Aorta (tissue), 5 donors: Measurements from ENCODE around the gene CDH26. TPM values are rescaled to one million over a fixed set of nuclear protein-coding genes. Genes with fewer than 3 reads are reported as not detected.

Experiments used
- ATAC-seq: fragments of 200-7000 bp; cut with Tn5 transposase; one replicate; pipeline ENCODE4 v1.9.1; 2022; ENCODE audit warnings: moderate library complexity; ENCODE audit not compliant: low FRiP score
- DNase-seq, 2 donors: peaks; one replicate each; pipeline ENCODE4 v3.0.0-alpha.2; 2020
- H3K27ac ChIP-seq, 2 donors: one replicate each; pipeline ENCODE4 v1.5.1; 2013; ENCODE audit warnings: low read length in 2 of 2, mild to moderate bottlenecking in 2 of 2, moderate library complexity in 2 of 2, control low read depth in 1 of 2, inconsistent platforms in 1 of 2, low read depth in 1 of 2
- H3K27me3 ChIP-seq, 2 donors: one replicate each; pipeline ENCODE4 v1.6.1; 2013; ENCODE audit warnings: control low read depth in 1 of 2, low read length in 1 of 2, mild to moderate bottlenecking in 1 of 2, moderate library complexity in 1 of 2; ENCODE audit not compliant: insufficient read depth in 2 of 2, control insufficient read depth in 1 of 2
- H3K36me3 ChIP-seq, 2 donors: one replicate each; pipeline ENCODE4 v1.6.1; 2013; ENCODE audit warnings: control low read depth in 1 of 2, low read length in 1 of 2, mild to moderate bottlenecking in 1 of 2; ENCODE audit not compliant: insufficient read depth in 2 of 2, control insufficient read depth in 1 of 2
- H3K4me1 ChIP-seq, 2 donors: one replicate each; pipeline ENCODE4 v1.6.1; 2013; ENCODE audit warnings: low read length in 2 of 2, control low read depth in 1 of 2, mild to moderate bottlenecking in 1 of 2, moderate library complexity in 1 of 2; ENCODE audit not compliant: insufficient read depth in 2 of 2, control insufficient read depth in 1 of 2
- H3K4me3 ChIP-seq, 2 donors: one replicate each; pipeline ENCODE4 v1.5.1; 2013; ENCODE audit warnings: low read length in 2 of 2, control low read depth in 1 of 2, mild to moderate bottlenecking in 1 of 2
- H3K9me3 ChIP-seq: one replicate; pipeline ENCODE4 v1.6.1; 2013; ENCODE audit warnings: mild to moderate bottlenecking, low read length; ENCODE audit not compliant: control insufficient read depth
- WGBS, 2 donors: extraction: QIAGEN DNeasy Blood & Tissue Kit; methylation state at CpG; one replicate each; pipeline ENCODE4 v1.1.7; 2013; 5-methylcytosine and 5-hydroxymethylcytosine counted together
- intact Hi-C, 2 donors: fragments of 100-400 bp; cut with DNase I; formaldehyde crosslinking; loops; one replicate each; pipeline versions ENCODE4 v1.14.2 to v1.15.0; 2022
- polyA plus RNA-seq, 2 donors: library from polyadenylated mRNA; stranded (reverse); fragments of 200-250 nt; gene quantifications; one replicate each; pipeline ENCODE4 v1.2.3, GENCODE V29; 2013
- total RNA-seq, 2 donors: library from RNA; stranded (reverse); fragmentation: NEBNext Ultra II Directional; extraction: Animal tissue kit (Norgen Biotek cat#: 25700); gene quantifications; one replicate each; pipeline ENCODE4 v1.2.1, GENCODE V29; 2021
- donor health status: healthy with polysubstance abuse.
- donor health status: Bipolar disorder and iron deficiency.
- donor health status: DM: no; HTN: no; CAD: no.
- donor health status: DM: no; HTN: no; CAD: no.
- donor health status: DM: yes; HTN: yes; CAD: no.

Gene CDH26
- total and polyA plus RNA-seq, 4 donors: 1.2 to 4.5 (median 2.8) TPM; not detected in 1

DNA sequence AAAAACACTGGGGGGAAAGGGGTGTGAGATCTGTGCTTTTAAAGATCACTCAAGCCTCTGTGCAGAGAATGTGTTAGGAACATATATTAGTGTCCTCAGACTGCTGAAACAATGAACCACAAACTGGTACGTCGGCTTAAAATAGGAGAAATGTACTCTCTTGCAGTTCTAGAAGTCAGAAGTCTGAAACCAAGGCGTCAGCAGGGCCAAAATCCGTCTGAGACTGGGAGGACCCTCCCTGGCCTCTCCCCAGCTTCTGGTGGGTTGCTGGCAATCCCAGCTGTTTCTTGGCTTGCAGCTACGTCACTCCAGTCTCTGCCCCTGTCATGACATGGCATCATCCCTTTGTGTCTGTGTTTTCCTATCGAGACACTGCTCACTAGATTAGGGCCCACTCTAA, 3.9 kb downstream of the CDH26 start:
- 67 to 72% methylated on average over 6 of the region's 6 CpGs for WGBS, 2 donors
- no peak overlapping the region for H3K4me3 ChIP-seq
- ATAC-seq: no peak

DNA sequence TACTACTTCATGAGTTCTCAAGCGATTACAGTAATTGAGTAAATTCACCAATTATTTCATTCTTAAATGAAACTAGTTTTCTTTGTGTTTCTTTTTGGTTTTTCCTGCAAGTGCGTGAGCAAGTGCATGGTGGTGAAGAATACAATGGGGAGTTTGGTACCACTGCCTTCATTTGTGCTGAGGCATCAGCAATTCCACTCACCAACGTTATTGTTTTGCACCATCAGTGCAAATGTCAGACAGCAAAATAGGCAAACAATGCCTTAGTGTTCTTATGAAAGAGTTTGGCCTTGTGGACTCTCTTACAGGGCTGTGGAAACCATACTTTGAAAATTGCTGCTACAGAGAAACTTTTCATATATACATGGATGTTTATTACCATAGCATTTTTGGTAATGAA, 8.2 kb downstream of the CDH26 start:
- Histone ChIP-seq H3K27me3 (no peaks in the 10 kb centered on the region), H3K4me3 (no peak overlapping the region), H3K9me3 (no peaks in the 10 kb centered on the region), H3K4me1 (no peaks in the 10 kb centered on the region), H3K27ac (no peak overlapping the region), H3K36me3 (no peaks in the 10 kb centered on the region)
- DNase-seq (no peak), ATAC-seq (no peak)
- WGBS, 2 donors: 80 to 85% methylated on average over 3 of the region's 3 CpGs
- intact Hi-C loops: no loop called here

More for the DNA sequence above, 3.9 kb downstream of the CDH26 start:
- intact Hi-C loops: no loop called here
- H3K9me3 ChIP-seq: no peaks in the 10 kb centered on the region
- H3K4me1 ChIP-seq: no peaks in the 10 kb centered on the region
- no peaks in the 10 kb centered on the region for H3K27me3 ChIP-seq
- H3K36me3 ChIP-seq: peaks cover 0 to 3% of the 10 kb centered on the region in 2 donors
- DNase-seq: no peak
- H3K27ac ChIP-seq: no peak overlapping the region

DNA sequence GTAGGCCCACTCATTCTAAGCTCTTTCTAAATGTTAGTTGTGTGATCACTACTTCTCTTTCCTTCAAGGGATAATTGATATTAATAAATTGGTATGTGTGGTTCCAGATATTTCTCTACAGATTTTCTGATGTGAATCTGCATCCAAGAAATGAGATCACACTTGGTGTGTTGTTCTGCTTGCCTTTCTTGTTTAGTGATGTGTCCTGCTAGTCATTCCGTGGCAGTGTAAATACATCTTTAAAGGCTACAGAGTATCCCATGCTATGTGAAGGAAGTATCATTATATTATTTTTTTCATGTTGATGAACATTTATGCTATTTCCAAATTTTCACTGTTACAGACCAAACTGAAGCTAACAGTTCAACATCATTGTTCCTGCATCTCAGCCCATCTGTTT, 13.2 kb downstream of the CDH26 start:
- Histone ChIP-seq H3K27ac (no peak overlapping the region), H3K27me3 (no peaks in the 10 kb centered on the region), H3K36me3 (no peaks in the 10 kb centered on the region), H3K4me1 (no peaks in the 10 kb centered on the region), H3K4me3 (no peak overlapping the region), H3K9me3 (no peaks in the 10 kb centered on the region)
- ATAC-seq (no peak), DNase-seq (no peak)
- intact Hi-C loops: no loop called here
- 84 to 93% methylated on average over 1 of the region's 1 CpG for WGBS, 2 donors

DNA sequence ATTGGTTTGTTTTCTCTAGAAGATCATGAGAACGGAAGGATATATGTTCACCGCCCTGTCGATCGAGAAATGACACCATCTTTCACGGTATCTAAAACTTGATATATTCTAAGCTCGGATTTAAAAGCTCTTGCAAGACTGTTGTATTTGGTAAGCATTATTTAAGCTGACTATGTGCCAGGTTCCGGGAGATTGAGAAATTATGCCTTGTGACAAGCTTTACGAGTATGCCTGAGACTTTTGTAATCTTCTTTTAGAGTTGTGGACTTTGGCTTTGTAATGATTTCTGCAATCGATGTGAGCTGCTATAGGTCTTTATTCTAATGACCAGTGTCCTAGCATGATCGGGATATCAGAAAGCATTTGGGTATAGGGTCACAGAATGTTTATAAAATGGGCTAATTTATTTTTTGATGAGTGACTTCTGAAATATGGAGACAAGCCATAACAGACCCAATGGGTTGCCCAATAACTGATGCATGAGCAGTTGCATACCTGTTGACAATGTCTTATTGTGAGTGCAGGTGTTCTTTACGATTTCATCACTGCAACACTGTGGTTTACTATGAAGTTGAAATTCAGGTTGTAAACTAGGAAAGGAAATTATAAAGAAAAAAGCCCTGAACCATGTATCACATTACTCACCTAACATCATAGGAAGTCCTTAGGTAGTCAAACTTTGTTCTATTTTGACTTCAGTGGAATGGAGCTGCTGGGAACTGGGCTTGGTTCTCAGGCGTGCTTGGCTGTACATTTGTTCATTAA, 14.0 kb downstream of the CDH26 start:
- Histone ChIP-seq H3K4me3 (no peak overlapping the region), H3K9me3 (no peaks in the 10 kb centered on the region), H3K4me1 (no peaks in the 10 kb centered on the region), H3K27me3 (no peaks in the 10 kb centered on the region), H3K36me3 (no peaks in the 10 kb centered on the region), H3K27ac (no peak overlapping the region)
- intact Hi-C loops: no loop called here
- 57 to 65% methylated on average over 12 of the region's 12 CpGs for WGBS, 2 donors
- ATAC-seq (no peak), DNase-seq (no peak)

DNA sequence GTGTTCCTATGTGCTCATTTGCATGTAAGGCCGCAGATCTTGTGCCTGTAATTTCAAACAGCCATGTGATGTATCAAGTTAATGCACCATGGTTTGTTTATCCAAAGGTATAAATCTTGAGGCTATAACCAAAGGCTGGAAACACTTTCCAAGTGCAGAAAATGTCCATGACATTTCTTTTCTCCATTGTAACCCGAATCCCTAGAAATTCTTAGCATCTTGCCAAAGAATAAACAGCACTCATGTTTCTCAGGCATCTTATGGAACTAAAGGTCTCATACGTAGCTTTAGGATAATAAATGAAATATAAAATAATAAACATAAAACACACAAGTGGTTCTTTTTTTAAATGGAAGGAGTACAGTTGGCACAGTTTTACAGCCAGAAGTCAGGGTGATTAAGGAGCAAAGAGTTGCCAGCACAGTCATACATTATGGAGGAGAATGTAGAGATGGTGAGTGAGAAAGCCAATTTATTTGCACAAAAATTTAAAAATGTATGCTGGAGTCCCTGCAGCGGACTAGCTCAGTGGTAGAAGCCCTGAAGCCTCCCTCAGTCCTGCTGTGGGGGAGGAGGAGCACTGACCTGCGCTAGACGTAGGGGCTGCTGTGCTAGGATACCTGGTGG, 18.0 kb downstream of the CDH26 start:
- Histone ChIP-seq H3K9me3 (no peaks in the 10 kb centered on the region), H3K27me3 (no peaks in the 10 kb centered on the region), H3K4me1 (no peaks in the 10 kb centered on the region), H3K36me3 (no peaks in the 10 kb centered on the region), H3K27ac (no peak overlapping the region), H3K4me3 (no peak overlapping the region)
- ATAC-seq: no peak
- WGBS, 2 donors: 21 to 35% methylated on average over 6 of the region's 6 CpGs
- DNase-seq: no peak
- intact Hi-C loops: no loop called here

DNA sequence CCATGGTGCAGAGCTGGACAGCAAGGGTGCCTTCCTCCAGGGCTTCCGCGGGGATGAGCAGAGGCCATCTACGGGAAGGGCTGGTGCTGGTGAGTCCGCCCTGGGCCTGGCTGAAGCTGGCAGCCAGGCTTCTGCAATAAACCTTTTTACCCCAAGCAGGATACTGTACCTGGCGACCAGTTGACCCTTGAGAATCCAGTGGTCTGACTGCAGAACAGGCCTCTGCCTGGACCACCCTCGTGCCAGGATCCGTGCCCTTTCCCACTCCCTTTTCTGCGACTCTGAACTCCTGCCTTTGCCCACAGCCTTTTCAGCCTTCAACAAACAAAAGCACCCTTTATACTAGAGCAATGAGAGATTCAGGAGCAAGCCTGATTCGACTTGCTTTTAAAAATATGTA, 18.9 kb downstream of the CDH26 start:
- no peak for ATAC-seq
- no peaks in the 10 kb centered on the region for H3K36me3 ChIP-seq
- no peak for DNase-seq
- no peaks in the 10 kb centered on the region for H3K27me3 ChIP-seq
- no peak overlapping the region for H3K4me3 ChIP-seq
- H3K9me3 ChIP-seq: no peaks in the 10 kb centered on the region
- WGBS, 2 donors: 88% methylated on average over 9 of the region's 9 CpGs
- intact Hi-C loops: no loop called here
- H3K27ac ChIP-seq: no peak overlapping the region
- no peaks in the 10 kb centered on the region for H3K4me1 ChIP-seq

DNA sequence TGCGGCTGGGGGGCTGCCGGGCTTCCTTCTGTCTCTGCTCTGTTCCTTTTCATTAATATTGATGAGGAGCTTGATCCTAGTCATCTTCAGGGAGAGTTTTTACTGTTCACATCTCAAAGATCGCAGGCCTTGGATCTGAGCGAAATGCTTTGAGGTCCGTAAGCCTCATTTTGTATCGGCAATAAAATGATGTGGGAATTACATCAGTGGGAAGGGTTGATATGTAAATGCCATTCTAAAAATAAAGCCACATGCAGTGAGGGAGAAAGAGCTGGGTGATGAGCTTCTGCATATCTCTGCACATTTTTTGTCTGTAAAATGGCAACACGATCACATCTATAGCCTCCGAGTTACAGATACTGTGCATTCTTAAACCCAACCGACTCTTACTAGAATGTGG, 24.9 kb downstream of the CDH26 start:
- Histone ChIP-seq H3K27ac (no peak overlapping the region), H3K36me3 (peaks cover 0 to 1% of the 10 kb centered on the region in 2 donors), H3K9me3 (no peaks in the 10 kb centered on the region), H3K4me1 (no peaks in the 10 kb centered on the region), H3K4me3 (no peak overlapping the region), H3K27me3 (no peaks in the 10 kb centered on the region)
- ATAC-seq (no peak), DNase-seq (no peak)
- intact Hi-C loops: no loop called here
- 87 to 90% methylated on average over 9 of the region's 9 CpGs for WGBS, 2 donors

DNA sequence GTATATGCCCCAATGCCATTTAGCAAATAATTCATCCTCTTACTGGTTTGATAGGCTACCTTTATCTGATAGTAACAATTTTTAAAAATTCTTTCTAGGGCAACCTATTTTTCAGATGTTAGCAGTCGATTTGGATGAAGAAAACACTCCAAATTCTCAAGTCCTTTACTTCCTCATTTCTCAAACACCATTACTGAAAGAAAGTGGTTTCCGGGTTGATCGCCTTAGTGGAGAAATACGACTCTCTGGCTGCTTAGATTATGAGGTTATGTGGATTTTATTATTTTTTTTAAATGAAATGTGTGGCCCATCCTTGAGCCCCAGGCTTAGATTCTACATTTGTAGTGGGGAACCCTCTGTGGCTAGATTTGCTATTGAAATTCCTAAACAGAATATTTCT, 26.3 kb downstream of the CDH26 start:
- 75 to 77% methylated on average over 4 of the region's 4 CpGs for WGBS, 2 donors
- peaks cover 0 to 1% of the 10 kb centered on the region in 2 donors for H3K36me3 ChIP-seq
- ATAC-seq (no peak), DNase-seq (no peak)
- H3K4me3 ChIP-seq: no peak overlapping the region
- intact Hi-C loops: no loop called here
- H3K9me3 ChIP-seq: no peaks in the 10 kb centered on the region
- no peak overlapping the region for H3K27ac ChIP-seq
- no peaks in the 10 kb centered on the region for H3K27me3 ChIP-seq
- no peaks in the 10 kb centered on the region for H3K4me1 ChIP-seq

DNA sequence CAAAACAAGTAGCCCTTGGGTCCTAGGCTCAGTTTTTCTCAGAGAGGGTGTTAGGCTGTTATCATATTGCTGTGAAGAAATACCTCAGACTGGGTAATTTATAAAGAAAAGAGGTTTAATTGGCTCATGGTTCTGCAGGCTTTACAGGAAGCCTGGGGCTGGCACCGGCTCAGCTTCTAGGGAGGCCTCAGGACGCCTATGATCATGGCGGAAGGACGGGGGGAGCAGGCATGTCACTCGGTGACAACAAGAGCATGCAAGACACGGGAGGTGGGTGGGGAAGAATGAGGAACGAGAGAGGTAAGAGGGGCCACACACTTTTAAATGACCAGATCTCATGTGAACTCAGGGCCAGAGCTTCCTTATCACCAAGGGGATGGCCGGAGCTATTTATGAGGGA, 26.9 kb downstream of the CDH26 start:
- no peak for DNase-seq

More for the DNA sequence above, 26.9 kb downstream of the CDH26 start:
- peaks cover 0 to 1% of the 10 kb centered on the region in 2 donors for H3K36me3 ChIP-seq
- no peaks in the 10 kb centered on the region for H3K27me3 ChIP-seq
- no peak for ATAC-seq
- no peaks in the 10 kb centered on the region for H3K9me3 ChIP-seq
- H3K4me1 ChIP-seq: no peaks in the 10 kb centered on the region
- WGBS, 2 donors: 82 to 84% methylated on average over 8 of the region's 8 CpGs
- intact Hi-C loops: no loop called here
- H3K27ac ChIP-seq: no peak overlapping the region
- no peak overlapping the region for H3K4me3 ChIP-seq
